AG04449 (cell line): ENCODE results near the gene NUDCD3.

Source experiments
- CTCF ChIA-PET: fragments of 350-600 bp; formaldehyde crosslinking; extraction: SDS; loops from one replicate; lab custom pipeline; 2021; ENCODE audit warnings: antibody characterized with exemption; lab: Yijun Ruan, JAX
- POLR2A ChIA-PET: fragments of 400-600, 350-600 bp; formaldehyde crosslinking; extraction: SDS; loops from one replicate; lab custom pipeline; 2020; ENCODE audit warnings: antibody characterized with exemption, inconsistent platforms; lab: Yijun Ruan, JAX
- DNase-seq: peaks from one replicate; pipeline ENCODE4 v3.0.0-alpha.2; 2010; ENCODE audit warnings: low read depth, low spot score
- H3K4me3 ChIP-seq: 2 replicates; pipeline ENCODE4 v1.5.1; 2011; ENCODE audit warnings: low read depth, mild to moderate bottlenecking, control low read depth, low read length
- TF ChIP-seq, protein P1 (sequence below): IDR thresholded peaks from one replicate; pipeline ENCODE4 v1.5.1; 2011; ENCODE audit warnings: mild to moderate bottlenecking, moderate library complexity, low read length, control low read depth, inconsistent platforms; ENCODE audit not compliant: insufficient read depth; ENCODE audit errors: missing control alignments

The NUDCD3 gene

DNA sequence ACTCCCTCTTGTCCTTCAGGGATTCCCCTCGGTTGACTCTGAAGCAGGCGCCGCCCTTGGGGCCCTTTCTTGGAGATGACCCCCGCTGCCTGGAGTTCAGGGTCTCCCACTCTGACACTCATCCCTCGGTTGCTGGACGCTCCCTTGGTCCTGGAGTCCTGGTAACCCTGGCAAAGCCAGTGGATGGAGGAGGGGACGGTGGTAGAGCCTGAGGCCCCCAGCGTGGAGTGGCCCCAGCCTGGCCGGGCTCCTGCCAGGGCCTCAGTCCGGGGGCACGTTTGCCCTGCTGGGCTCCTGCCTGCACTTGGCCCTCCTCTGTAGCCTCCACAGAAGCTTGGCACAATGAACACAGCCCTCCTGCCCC, 155.7 kb downstream of the NUDCD3 start:
- no peak overlapping the region for H3K4me3 ChIP-seq
- DNase-seq: no peak
- TF ChIP-seq, protein P1, sequence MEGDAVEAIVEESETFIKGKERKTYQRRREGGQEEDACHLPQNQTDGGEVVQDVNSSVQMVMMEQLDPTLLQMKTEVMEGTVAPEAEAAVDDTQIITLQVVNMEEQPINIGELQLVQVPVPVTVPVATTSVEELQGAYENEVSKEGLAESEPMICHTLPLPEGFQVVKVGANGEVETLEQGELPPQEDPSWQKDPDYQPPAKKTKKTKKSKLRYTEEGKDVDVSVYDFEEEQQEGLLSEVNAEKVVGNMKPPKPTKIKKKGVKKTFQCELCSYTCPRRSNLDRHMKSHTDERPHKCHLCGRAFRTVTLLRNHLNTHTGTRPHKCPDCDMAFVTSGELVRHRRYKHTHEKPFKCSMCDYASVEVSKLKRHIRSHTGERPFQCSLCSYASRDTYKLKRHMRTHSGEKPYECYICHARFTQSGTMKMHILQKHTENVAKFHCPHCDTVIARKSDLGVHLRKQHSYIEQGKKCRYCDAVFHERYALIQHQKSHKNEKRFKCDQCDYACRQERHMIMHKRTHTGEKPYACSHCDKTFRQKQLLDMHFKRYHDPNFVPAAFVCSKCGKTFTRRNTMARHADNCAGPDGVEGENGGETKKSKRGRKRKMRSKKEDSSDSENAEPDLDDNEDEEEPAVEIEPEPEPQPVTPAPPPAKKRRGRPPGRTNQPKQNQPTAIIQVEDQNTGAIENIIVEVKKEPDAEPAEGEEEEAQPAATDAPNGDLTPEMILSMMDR: no peak
- ChIA-PET POLR2A (no interaction called here), CTCF (no interaction called here)

GRCh38 chr7:44333911-44334733, 156.3 kb downstream of the NUDCD3 start:
- H3K4me3 ChIP-seq: no peak overlapping the region
- ChIA-PET POLR2A (no interaction called here), CTCF (no interaction called here)

DNA sequence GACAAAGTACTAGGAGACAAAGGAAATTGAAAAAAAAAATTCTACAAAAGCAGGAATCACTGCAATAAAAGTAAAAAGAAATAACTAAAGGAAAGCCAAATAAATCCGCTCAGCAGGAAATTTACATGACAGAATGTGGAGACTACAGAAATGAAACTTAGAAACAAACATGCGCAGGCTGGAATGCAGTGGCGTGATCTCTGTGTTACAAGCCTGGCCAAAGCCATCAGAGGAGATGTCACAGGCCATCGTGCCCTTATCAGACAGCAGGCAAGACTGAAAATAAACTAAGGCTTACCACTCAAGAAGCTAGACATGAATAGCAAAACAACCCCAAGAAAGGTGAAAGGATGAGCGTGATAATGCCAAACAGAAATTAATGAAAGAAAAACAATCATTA, 158.8 kb downstream of the NUDCD3 start:
- TF ChIP-seq, protein P1: no peak
- ChIA-PET CTCF (interaction anchor here (2.1 kb wide), 1 partner anchor 91 kb away, joined by 5 read pairs; no protein-coding TSS in a partner anchor), POLR2A (no interaction called here)
- H3K4me3 ChIP-seq: no peak overlapping the region
- DNase-seq: no peak

More at GRCh38 chr7:44333911-44334733, 156.3 kb downstream of the NUDCD3 start:
- TF ChIP-seq, protein P1: no peak
- DNase-seq: no peak

- H3K4me3 ChIP-seq: no peak overlapping the region
- DNase-seq: no peak
- CTCF ChIA-PET: interaction anchor here (0.9 to 2.1 kb wide), 2 partner anchors 18 to 90 kb away, joined by 3 to 5 read pairs; no protein-coding TSS in a partner anchor
- TF ChIP-seq, protein P1: no peak
- POLR2A ChIA-PET: no interaction called here
Observed at GRCh38 chr7:44330331-44330730, 160.1 kb downstream of the NUDCD3 start.

DNA sequence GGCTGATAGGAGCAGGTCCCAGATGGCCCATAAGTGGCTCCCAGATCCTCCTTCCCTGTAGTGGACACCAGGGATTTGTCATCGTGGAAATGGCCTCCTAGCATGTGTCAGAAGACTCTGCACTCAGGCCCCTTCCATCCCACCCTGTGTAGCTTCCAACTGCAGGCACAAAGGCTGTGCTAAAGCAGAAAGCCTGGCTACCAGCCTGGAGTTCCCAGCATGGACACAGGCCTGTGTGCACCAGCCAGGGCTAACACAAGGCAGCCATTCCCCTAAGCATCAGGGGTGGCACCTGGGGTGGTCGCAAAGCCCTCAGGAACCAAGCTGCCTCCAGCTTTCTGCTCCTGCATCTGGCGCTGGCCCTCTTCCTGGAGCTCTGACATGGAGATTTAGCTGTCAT, 160.6 kb downstream of the NUDCD3 start:
- ChIA-PET POLR2A (no interaction called here), CTCF (interaction anchor here (2.1 kb wide), 1 partner anchor 89 kb away, joined by 5 read pairs; no protein-coding TSS in a partner anchor)
- no peak for DNase-seq

More for the DNA sequence above, 160.6 kb downstream of the NUDCD3 start:
- TF ChIP-seq, protein P1: no peak
- H3K4me3 ChIP-seq: no peak overlapping the region
